EL (cell line): ENCODE data around the gene PUDP.
"Not testable (repeated sequence)": the region's sequence is repeated elsewhere in the genome, so short reads cannot be mapped to it uniquely, and the experiment has no call there.

Experiments used
- DNase-seq: peaks from one replicate; pipeline ENCODE4 v3.0.0-alpha.2; 2016

Gene PUDP

GRCh38 chrX:7147978-7148854 is at the start of gene PUDP:
PUDP (minus strand) TSS chrX:7148153; CDS start chrX:7148113, 40 bp downstream.
- DNase-seq, result peak; percentile 74

DNA sequence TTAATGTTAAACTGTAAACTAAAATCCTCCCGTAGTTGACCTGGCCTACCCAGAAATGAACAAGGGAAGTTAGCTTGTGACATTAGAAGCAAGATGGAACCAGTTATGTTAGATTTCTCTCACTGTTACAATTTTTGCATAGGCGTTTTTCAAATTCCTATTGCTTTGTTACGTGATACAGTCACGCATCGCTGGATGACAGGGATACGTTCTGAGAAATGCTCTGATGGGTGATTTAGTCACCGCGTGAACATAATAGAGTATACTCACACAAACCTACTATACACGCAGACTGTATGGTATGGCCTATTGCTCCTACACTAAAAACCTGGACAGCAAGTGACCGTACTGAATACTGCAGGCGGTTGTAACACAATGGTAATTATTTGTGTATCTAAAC is 46.7 kb upstream of the PUDP start:
- no peak for DNase-seq

DNA sequence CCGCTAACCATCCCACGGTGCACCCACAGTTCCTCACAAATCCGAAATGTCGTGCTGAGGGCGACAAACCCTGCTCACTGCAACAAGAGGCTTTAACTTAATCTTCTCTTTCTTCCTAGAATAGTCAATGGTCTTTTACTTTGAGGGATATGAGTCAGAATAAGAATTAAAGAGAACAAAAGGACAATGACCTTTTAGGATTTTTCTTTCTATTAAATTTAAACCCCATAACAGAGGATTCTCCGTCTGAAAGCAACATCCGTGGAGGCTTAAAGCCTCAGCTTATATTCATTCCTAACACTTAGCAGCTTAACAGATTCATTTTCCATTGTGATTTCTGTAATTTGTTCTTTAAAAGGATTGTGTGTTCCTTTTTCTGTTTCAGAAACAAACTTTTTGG is 44.9 kb upstream of the PUDP start:
- DNase-seq, result no peak

DNA sequence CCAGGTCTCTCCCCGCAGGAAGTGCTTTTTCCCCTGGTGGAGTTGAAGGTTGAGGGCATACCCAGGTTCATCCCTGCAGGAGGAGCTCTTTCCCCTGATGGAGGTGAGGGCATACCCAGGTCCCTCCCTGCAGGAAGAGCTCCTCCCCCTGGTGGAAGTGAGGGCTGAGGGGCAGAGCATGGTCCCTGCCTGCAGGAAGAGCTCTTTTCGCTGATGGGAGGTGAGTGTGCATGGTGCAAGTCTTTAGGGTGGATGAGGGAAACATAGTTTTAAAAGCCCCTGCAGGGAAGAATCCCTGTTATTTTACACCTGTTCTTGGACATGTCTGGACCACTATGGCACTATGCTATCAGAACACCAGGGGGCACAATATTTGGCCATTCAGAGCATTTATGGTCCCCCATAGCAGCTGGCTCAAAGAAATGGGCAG is 43.7 kb upstream of the PUDP start:
- DNase-seq, result no peak

DNA sequence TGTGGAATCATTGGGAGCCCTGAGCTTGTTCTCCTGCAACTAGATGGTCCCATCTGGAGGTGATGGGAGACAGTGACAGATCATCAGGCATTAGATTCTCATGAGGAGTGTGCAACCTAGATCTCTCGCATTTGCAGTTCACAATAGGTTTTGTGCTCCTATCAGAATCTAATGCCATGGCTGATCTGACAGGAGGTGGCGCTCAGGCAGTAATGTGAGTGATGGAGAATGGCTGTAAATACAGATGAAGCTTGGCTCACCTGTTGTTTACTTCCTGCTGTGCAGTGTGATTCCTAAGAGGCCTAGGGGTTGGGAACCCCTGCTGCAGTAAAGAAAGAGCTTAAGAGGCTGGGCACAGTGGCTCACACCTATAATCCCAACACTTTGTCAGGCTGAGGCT is 42.2 kb upstream of the PUDP start:
- DNase-seq, result no peak

DNA sequence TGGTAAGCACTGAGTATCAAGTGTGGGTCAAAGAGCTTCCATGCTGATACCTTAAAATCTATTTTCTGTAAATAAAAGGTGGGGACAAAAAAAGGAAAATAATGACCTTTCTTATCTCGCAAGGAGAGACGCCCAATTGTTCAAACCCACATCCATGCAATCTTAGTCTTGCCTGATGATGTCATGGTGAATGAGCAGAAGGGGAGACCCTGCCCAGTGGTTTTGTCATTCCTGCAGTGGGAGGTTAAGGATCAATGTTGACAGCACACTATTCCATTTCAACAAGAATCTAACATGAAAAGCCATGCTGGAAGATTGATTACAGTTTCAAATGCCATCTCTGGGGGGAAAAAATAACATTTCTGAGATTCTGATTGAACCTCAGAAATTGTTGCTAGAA is 40.7 kb upstream of the PUDP start:
- no peak for DNase-seq

DNA sequence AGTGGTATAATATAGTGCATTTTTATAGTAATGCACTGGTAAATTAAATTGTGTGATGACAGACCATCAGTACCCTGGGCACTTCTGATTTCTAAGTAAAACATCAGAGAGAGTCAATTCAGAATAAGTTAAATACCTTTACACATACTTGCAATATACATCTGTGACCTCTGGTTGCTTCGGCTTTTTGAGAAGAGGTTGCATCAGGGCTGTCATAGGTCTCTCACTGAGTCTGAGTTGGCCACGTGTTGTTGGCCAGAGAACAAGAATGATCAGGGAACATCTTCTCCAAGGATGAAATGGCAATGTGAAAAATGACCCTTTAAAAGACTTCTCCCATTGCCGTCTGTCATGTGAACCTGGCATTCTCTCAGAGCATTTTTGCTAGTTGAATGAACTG is 36.9 kb upstream of the PUDP start:
- DNase-seq, result no peak

- no peak for DNase-seq
Observed at GRCh38 chrX:7179446-7179845, 31.5 kb upstream of the PUDP start.

DNA sequence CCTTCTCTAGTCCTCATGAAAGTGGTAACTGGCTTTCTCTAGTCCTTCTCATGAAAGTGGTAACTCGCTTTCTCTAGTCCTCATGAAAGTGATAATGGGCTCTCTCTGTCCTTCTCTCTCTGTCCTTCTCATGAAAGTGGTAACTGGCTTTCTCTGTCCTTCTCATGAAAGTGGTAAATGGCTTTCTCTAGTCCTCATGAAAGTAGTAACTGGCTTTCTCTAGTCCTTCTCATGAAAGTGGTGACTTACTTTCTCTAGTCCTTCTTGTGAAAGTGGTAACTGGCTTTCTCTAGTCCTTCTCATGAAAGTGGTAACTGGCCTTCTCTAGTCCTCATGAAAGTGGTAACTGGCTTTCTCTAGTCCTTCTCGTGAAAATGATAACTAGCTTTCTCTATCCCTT is 30.9 kb upstream of the PUDP start:
- not testable (repeated sequence) for DNase-seq

DNA sequence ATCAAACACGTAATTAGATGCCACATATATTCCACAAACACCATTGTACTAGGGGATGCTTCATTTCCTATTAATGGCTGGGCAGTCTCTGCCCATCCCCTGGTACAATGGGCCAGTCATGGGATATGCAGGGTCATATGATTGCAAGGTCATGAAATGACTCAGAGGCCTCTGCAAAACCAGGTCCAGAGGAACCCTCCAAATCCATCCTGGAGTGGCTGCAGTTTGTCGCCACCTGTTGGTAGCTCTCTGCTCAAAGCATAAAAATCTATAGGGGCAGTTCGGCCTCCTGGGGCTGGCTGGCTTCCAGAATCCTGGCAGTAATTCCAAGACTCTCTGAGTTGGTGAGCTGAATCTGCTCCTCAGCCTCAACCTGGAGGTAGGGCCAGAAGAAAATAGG is 22.9 kb upstream of the PUDP start:
- DNase-seq, result peak; percentile 13

- DNase-seq, result no peak
Observed at GRCh38 chrX:7169627-7170026, 21.7 kb upstream of the PUDP start.

DNA sequence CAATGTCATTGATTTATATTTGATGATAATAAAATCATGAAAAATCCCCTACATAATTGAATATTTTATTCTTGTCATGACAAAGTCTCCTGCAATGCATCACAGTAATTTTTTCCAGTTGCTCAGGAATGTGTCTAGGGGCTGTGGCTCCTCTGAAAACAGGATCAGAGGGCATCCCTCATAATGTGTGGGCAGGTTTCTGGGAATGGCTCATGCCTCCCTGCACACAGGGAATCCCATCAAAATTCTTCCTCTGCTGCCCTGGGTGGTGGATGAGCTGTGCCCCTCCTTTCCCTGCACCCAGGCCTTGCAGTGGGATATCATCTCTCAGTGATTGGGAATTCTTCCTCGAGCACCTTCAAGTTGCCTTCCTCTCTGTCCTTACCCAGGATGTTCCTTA is 20.4 kb upstream of the PUDP start:
- no peak for DNase-seq

DNA sequence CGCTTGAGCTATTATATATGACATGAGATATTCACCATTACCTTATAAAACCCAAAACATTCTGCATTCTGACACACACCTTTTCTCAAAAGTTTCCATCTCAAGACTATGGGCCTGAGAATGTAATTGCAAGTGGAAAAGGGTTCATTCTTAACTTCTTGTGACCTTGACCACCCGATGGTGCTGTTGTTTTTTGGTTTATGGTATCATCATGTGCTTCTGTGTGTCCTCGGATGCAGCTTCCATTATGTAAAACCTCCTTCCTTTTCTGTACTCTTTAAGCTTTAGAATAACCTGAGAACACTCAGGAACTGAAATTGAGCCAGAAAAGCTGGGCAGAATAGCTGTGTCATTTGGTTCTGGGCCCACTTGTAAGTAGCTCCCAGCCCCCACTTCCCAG is 16.2 kb upstream of the PUDP start:
- DNase-seq, result no peak

DNA sequence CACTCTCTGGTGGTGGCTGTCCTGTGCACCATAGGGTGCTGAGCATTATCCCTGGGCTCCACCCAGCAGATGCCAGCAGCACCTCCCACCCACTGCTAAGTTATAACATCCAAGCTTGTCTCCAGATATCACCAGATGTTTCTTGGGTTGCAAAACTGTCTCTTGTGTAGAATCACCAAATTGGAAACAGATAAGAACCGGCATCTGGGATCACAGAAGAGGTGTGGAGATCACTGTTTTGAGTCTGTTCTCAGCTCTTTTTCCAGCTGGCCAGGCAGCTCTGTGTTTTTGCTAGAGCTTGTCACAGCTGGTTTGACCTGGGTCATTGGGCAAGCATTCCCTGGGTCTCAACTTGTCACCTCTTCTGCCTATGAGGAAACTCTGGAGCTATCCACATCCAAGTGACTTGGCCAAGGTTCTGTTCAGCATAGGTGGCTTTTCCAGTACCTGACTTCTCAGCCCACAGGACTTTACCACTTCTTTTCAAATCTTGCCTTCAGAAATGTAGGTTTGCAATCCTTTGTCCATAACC is 15.3 kb upstream of the PUDP start:
- no peak for DNase-seq

GRCh38 chrX:7159149-7159861 is 11.4 kb upstream of the PUDP start:
- no peak for DNase-seq

DNA sequence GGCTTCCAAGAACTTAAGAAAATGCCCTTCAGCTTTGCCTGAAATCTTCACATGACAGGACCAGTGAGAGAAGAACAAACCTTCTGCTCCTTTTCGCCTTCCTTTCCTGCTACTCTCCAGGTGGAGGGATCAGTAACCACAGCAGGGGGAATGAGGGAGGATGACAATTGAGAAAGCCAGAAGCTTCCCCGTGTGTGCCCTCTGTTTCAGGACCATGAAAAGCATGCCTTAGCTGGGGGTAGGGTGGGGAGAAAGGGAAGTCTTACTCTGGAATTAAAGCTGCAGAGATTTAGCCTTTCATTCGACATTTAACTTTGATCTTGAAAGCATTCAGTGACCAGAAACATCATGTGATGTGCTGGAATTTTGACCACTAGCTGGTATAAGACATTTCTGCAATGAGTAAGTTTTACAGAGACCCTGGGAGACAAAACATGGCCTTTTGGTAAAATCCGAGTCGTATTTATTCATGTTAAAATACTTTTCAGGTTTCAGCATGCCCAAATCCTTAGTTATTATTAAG is 10.6 kb upstream of the PUDP start:
- DNase-seq, result no peak

DNA sequence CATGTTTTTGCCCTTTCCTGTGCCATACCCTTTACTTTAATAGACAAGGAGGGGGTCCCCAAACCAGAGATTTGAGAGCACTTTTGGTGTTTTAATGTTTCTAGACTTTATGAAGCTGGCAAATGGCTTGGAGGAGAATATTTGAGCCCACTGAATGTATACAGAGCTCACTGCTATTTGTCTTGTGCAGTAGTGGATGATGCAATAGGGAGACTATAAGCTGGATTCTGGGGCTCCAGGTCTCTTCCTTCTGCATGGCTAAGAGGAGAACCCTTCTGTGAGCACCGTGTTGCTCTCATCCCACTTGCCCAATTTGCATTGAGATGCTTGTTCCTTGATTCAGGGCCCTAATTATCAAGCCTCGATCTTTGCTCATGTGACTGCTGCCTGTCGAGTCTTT is 8.9 kb upstream of the PUDP start:
- no peak for DNase-seq

DNA sequence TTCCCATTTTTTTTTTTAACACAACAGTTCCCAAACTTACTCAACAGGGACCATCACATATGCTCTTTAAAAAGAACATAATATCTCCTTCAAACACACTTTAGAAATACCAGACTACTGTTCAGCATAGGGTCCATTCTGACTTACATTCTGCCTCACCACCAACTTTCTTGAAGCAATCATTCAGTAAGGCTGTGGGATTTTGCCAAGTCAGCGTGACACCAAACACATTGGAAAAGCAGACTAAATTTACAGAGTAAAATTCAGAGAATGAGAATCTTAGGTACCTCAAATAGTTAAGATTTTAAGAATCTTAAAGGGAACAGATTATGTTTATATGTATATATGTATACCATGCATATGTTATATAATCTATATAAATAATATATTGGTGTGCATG is 7.2 kb upstream of the PUDP start:
- no peak for DNase-seq

GRCh38 chrX:7154041-7154597 is 6.2 kb upstream of the PUDP start:
- no peak for DNase-seq

DNA sequence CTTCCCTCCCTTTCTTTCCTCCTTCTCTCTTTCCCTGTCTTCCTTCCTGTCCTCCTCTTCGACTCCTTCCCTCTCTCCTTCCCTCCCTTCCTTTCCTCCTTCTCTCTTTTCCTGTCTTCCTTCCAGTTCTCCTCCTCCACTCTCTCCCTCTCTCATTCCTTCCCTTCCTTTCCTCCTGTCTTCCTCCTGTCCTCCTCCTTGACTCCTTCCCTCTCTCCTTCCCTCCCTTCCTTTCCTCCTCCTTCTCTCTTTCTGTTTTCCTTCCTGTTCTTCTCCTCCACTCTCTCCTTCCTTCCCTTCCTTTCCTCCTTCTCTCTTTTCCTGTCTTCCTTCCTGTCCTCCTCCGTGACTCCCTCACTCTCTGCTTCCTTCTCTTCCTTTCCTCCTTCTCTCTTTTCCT is 5.3 kb upstream of the PUDP start:
- no peak for DNase-seq

GRCh38 chrX:7149411-7149810 is 1.5 kb upstream of the PUDP start:
- DNase-seq, result no peak

- DNase-seq, result peak; percentile 7
Observed at GRCh38 chrX:7147413-7147977, 458 bp downstream of the PUDP start, which contains the start of gene STS. STS (plus strand) TSS chrX:7147712; CDS start chrX:7253200, 105,488 bp downstream.
